DMS114 treated with DMSO at 0.1 percent for 48 hours (cell line): ENCODE data around the gene LGALSL.
"Not testable (repeated sequence)": the region's sequence is repeated elsewhere in the genome, so short reads cannot be mapped to it uniquely, and the experiment has no call there.

Experiments used
- DNase-seq: peaks from one replicate; lab custom pipeline; 2025; ENCODE audit not compliant: unreplicated experiment; lab: John Stamatoyannopoulos, UW

LGALSL gene

GRCh38 chr2:64442277-64442676, 11.7 kb upstream of the LGALSL start:
- DNase-seq, result no peak

- no peak for DNase-seq
These were observed 11.0 kb upstream of the LGALSL start for GRCh38 chr2:64442801-64443429.

GRCh38 chr2:64445970-64446369, 8.0 kb upstream of the LGALSL start:
- DNase-seq, result not testable (repeated sequence)

- DNase-seq, result no peak
These were observed 6.5 kb upstream of the LGALSL start for GRCh38 chr2:64447317-64448040.

GRCh38 chr2:64448041-64448426, 5.9 kb upstream of the LGALSL start:
- no peak for DNase-seq

- DNase-seq, result no peak
These were observed 2.9 kb upstream of the LGALSL start for GRCh38 chr2:64451051-64451450.

GRCh38 chr2:64454386-64455332, 697 bp downstream of the LGALSL start:
- DNase-seq, result no peak

- DNase-seq, result no peak
These were observed 1.6 kb downstream of the LGALSL start for GRCh38 chr2:64455545-64455944.

- DNase-seq, result no peak
These were observed 2.3 kb downstream of the LGALSL start for GRCh38 chr2:64456293-64456692.

GRCh38 chr2:64457524-64457923, 3.6 kb downstream of the LGALSL start:
- DNase-seq, result no peak

- DNase-seq, result no peak
These were observed 5.6 kb downstream of the LGALSL start for GRCh38 chr2:64459575-64459974.

- no peak for DNase-seq
These were observed 6.4 kb downstream of the LGALSL start for GRCh38 chr2:64460330-64460729.

- DNase-seq, result no peak
These were observed 7.5 kb downstream of the LGALSL start for GRCh38 chr2:64461271-64462058.

- DNase-seq, result no peak
These were observed 8.2 kb downstream of the LGALSL start for GRCh38 chr2:64462171-64462570.

GRCh38 chr2:64462940-64463700, 9.2 kb downstream of the LGALSL start:
- DNase-seq, result no peak

- no peak for DNase-seq
These were observed 9.8 kb downstream of the LGALSL start for GRCh38 chr2:64463781-64464180.

GRCh38 chr2:64466478-64467085, 12.6 kb downstream of the LGALSL start:
- no peak for DNase-seq

- DNase-seq, result no peak
These were observed 13.3 kb downstream of the LGALSL start for GRCh38 chr2:64467096-64467843.

- DNase-seq, result no peak
These were observed 15.3 kb downstream of the LGALSL start for GRCh38 chr2:64469261-64469660.
